ENCODE results near the gene CORO2A. TPM values are rescaled to one million over a fixed set of nuclear protein-coding genes. Genes with fewer than 3 reads are reported as not detected.

The CORO2A gene
- total RNA-seq, 1 experiment from 2014 or later, result 15.8 TPM

DNA sequence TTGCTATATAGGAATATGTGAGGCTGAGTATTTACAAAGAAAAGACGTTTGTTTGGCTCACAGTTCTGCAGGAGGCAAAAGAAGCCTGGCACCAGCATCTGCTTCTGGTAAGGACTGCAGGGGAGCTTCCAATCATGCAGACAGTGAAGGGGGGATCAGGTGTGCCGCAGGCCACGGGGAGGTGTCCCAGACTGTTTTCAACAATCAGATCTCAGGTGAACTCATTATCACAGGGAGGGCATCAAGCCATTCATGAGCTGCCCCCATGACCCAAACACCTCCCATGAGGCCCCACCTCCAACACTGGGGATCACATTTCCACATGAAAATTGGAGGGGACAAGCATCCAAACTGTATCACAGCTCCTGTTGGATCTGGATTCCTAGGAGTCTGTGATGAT lies 43.0 kb downstream of the CORO2A start:
- DNase-seq, result no peak
- no peak overlapping the region for H4K91ac ChIP-seq (ENCODE audit: insufficient read length, low read depth, low read length)
- no peak overlapping the region for H2AFZ ChIP-seq (ENCODE audit: low read length)
- no peak overlapping the region for H2BK20ac ChIP-seq (ENCODE audit: low read depth, low read length, poor library complexity, severe bottlenecking)
- H3K79me2 ChIP-seq (ENCODE audit: insufficient read depth, low read length), result no peaks in the 10 kb centered on the region
- no peak overlapping the region; the same call in 1 of the 2 replicates for H3K14ac ChIP-seq (ENCODE audit: insufficient read depth, low read length)
- H3K27ac ChIP-seq (ENCODE audit: insufficient read length, low read depth, low read length), result no peak overlapping the region
- H3K18ac ChIP-seq (ENCODE audit: insufficient read length, low read depth, low read length), result no peak overlapping the region
- no peaks in the 10 kb centered on the region for H3K4me1 ChIP-seq (ENCODE audit: insufficient read depth, low read length)
- Mint-ChIP-seq H3K27me3 (ENCODE audit: low read depth) (no peaks in the 10 kb centered on the region), H3K9me3 (no peaks in the 10 kb centered on the region), H3K36me3 (ENCODE audit: insufficient read depth in 1 of 3, low read depth in 3 of 3) (peaks cover 3 to 12% (median 7%) of the 10 kb centered on the region in 3 experiments; a peak in 3 of 7 replicates), H3K27ac (peak overlapping the region in 1 of 3 experiments; percentile 70; a peak in 2 of 7 replicates), H3K4me1 (peaks cover 7 to 11% of the 10 kb centered on the region in 2 experiments; a peak in 3 of 4 replicates), H3K4me3 (no peak overlapping the region)
- no peak overlapping the region for H3K4me2 ChIP-seq (ENCODE audit: insufficient read depth, insufficient read length, low read length)
- no peaks in the 10 kb centered on the region for H4K20me1 ChIP-seq (ENCODE audit: control insufficient read depth, insufficient read depth, insufficient read length)
- H3T11ph ChIP-seq (ENCODE audit: low read length), result no peak overlapping the region
- no peak overlapping the region for H2AK5ac ChIP-seq (ENCODE audit: insufficient read length, low read length)
- no peak overlapping the region for H2BK120ac ChIP-seq (ENCODE audit: low read depth, low read length, poor library complexity, severe bottlenecking)
- no peak overlapping the region for H3K56ac ChIP-seq (ENCODE audit: insufficient read length, low read depth, low read length)
- no CpG with 5 or more reads among the region's 3 CpGs for WGBS (ENCODE audit: extremely low coverage, insufficient read length, low lambda C conversion rate)
- no peak overlapping the region for H4K5ac ChIP-seq (ENCODE audit: insufficient read length, low read depth, low read length)
- no peak overlapping the region for H4K8ac ChIP-seq (replicated peaks; ENCODE audit: insufficient read length, low read depth, low read length)
- H3K4ac ChIP-seq (ENCODE audit: low read depth, low read length), result no peak overlapping the region
- no peaks in the 10 kb centered on the region for H3K9me3 ChIP-seq (ENCODE audit: control insufficient read depth, low read depth, low read length)
- TF ChIP-seq, protein P1, sequence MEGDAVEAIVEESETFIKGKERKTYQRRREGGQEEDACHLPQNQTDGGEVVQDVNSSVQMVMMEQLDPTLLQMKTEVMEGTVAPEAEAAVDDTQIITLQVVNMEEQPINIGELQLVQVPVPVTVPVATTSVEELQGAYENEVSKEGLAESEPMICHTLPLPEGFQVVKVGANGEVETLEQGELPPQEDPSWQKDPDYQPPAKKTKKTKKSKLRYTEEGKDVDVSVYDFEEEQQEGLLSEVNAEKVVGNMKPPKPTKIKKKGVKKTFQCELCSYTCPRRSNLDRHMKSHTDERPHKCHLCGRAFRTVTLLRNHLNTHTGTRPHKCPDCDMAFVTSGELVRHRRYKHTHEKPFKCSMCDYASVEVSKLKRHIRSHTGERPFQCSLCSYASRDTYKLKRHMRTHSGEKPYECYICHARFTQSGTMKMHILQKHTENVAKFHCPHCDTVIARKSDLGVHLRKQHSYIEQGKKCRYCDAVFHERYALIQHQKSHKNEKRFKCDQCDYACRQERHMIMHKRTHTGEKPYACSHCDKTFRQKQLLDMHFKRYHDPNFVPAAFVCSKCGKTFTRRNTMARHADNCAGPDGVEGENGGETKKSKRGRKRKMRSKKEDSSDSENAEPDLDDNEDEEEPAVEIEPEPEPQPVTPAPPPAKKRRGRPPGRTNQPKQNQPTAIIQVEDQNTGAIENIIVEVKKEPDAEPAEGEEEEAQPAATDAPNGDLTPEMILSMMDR (conservative IDR thresholded peaks at IDR 0.05), result no peak
- H3K23me2 ChIP-seq (ENCODE audit: insufficient read length, low read depth, low read length, poor library complexity, severe bottlenecking), result no peaks in the 10 kb centered on the region
- no peaks in the 10 kb centered on the region for H3K27me3 ChIP-seq (ENCODE audit: insufficient read depth, low read length)
- H3K79me1 ChIP-seq (ENCODE audit: insufficient read depth, low read depth, low read length, poor library complexity, severe bottlenecking), result no peaks in the 10 kb centered on the region
- H3K9ac ChIP-seq (ENCODE audit: extremely low read depth, insufficient read length, low read length), result no peak overlapping the region
- no peak overlapping the region for H3K23ac ChIP-seq (ENCODE audit: insufficient read length, low read depth, low read length)
- H2BK15ac ChIP-seq (ENCODE audit: low read depth, low read length), result no peak overlapping the region
- no peak overlapping the region for H2BK12ac ChIP-seq (ENCODE audit: insufficient read length, low read depth, low read length)
- H2BK5ac ChIP-seq (ENCODE audit: insufficient read length, low read length), result no peak overlapping the region
